Measurements from ENCODE around the gene PTPRZ1. TPM values are rescaled to one million over a fixed set of nuclear protein-coding genes. Genes with fewer than 3 reads are reported as not detected.

The PTPRZ1 gene
- total RNA-seq, 2 experiments from 2014 or later: not detected

GRCh38 chr7:121919986-121920385 lies 47.0 kb downstream of the PTPRZ1 start:
- ATAC-seq (no peak), DNase-seq (no peak)
- H3K4me3 Mint-ChIP-seq: no peak overlapping the region
- ChIA-PET POLR2A (no interaction called here), CTCF (no interaction called here)
- no peaks in the 10 kb centered on the region for H3K36me3 Mint-ChIP-seq (ENCODE audit: low read depth)
- no peaks in the 10 kb centered on the region for H3K27me3 Mint-ChIP-seq
- H3K4me1 Mint-ChIP-seq (ENCODE audit: low read depth): no peaks in the 10 kb centered on the region
- no peaks in the 10 kb centered on the region for H3K9me3 Mint-ChIP-seq
- TF ChIP-seq, protein P1, sequence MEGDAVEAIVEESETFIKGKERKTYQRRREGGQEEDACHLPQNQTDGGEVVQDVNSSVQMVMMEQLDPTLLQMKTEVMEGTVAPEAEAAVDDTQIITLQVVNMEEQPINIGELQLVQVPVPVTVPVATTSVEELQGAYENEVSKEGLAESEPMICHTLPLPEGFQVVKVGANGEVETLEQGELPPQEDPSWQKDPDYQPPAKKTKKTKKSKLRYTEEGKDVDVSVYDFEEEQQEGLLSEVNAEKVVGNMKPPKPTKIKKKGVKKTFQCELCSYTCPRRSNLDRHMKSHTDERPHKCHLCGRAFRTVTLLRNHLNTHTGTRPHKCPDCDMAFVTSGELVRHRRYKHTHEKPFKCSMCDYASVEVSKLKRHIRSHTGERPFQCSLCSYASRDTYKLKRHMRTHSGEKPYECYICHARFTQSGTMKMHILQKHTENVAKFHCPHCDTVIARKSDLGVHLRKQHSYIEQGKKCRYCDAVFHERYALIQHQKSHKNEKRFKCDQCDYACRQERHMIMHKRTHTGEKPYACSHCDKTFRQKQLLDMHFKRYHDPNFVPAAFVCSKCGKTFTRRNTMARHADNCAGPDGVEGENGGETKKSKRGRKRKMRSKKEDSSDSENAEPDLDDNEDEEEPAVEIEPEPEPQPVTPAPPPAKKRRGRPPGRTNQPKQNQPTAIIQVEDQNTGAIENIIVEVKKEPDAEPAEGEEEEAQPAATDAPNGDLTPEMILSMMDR (IDR thresholded peaks at IDR 0.05): no peak
- intact Hi-C loops (cut with micrococcal nuclease): no loop called here
- H3K27ac Mint-ChIP-seq: no peak overlapping the region

DNA sequence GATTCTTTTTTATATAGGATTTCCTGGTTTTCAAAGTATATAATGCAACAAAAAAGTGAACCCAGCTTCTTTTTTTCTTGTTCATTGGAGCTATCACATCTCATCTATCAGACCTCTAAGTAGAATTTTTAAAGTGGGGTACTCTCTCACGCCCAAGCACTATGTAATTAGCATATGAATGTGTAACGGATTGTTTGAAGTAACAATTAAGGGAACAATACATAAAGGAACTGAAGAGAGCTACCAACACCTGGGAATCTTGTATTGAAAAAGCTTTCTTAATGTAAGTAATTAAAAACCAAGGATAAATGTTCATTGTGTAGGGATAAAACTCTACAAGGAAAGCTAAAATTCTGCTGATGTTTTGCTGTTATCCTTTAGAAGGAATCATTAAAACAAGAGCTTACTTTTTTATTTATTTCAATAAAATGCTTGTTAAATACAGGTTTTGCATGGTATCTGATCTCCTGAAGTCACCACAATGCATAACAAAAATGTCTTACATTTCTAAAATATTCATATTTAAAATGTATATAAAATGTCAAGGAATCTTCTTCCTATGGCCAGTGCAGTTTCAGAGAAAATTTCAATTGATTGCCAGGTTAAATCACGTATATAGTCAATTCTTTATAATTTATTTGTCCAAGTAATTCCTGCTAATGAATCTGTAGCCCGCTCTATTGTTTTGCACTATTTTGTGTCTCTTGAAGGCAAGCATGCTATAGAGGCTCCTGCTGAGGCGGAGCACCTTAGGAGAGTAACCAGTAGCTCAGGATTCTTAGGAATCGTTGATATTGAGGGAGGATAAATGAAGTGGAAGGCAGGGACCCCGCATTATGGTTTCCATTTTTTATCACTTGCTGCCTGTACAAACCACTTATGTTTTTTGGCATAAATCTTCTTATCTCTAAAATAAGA lies 51.6 kb downstream of the PTPRZ1 start:
- Mint-ChIP-seq H3K27me3 (no peaks in the 10 kb centered on the region), H3K9me3 (no peaks in the 10 kb centered on the region), H3K4me3 (no peak overlapping the region), H3K36me3 (ENCODE audit: low read depth) (no peaks in the 10 kb centered on the region), H3K4me1 (ENCODE audit: low read depth) (no peaks in the 10 kb centered on the region), H3K27ac (no peak overlapping the region)
- ChIA-PET POLR2A (no interaction called here), CTCF (no interaction called here)
- DNase-seq: no peak
- intact Hi-C loops (cut with micrococcal nuclease): no loop called here
- TF ChIP-seq, protein P1 (IDR thresholded peaks at IDR 0.05): no peak
- ATAC-seq: no peak

DNA sequence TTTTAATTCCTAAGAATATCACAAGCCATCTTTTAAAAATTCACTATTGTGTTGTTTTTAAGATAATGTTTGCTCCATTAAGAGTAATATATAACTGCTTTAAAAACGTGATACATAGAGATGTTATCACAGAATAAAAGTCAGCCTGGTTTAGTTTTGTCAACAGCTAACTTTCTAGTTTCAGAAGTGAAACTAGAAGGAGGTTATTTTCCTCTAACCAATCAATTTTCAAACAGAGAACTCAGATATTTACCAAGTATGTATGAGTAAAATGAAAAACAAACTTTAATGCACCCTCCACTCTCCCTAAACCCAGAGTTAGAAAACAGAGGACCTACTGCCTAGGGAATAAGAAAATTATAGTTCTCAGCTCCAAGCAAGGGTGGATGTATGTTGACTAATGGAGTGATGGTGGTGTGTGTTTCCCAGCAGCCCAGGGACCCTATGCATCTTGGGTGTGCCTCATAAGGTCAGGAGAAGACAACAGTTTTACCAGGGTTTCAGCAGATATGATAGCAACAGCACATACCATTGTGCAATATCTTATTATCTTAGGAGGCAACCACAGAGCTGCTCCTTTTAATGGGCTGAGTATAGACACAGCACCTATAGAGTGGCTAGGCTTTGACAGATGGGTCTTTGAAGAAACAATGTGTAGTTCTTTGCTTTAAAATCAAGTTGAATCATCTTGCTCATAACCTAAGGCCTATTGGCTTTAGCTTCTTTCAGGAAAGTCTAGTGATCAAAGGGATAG lies 58.4 kb downstream of the PTPRZ1 start:
- no peak for ATAC-seq
- POLR2A ChIA-PET: no interaction called here
- Mint-ChIP-seq H3K9me3 (no peaks in the 10 kb centered on the region), H3K27ac (no peak overlapping the region), H3K27me3 (no peaks in the 10 kb centered on the region), H3K36me3 (ENCODE audit: low read depth) (no peaks in the 10 kb centered on the region), H3K4me3 (no peak overlapping the region), H3K4me1 (ENCODE audit: low read depth) (no peaks in the 10 kb centered on the region)
- intact Hi-C loops (cut with micrococcal nuclease): no loop called here
- TF ChIP-seq, protein P1 (IDR thresholded peaks at IDR 0.05): no peak
- DNase-seq: no peak
- CTCF ChIA-PET: no interaction called here

DNA sequence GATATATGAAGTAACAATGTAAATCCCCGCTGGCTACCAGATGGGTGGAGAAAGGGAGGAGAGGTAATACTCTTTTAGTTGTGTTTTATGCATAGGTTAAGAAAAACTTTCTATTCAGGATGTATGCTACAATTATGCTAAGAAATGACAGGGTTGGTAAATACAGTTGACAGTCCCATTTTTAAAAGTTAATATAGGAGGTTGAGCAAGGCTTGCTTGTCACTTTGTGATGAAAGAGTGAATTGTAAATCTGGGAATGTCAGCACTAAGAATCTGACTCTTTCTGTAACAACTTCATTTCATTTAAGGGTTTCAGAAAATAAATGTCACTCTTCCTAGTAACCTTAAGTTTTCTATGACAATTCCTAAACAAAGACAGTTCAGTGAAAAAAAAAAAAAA lies 59.8 kb downstream of the PTPRZ1 start:
- ChIA-PET CTCF (no interaction called here), POLR2A (no interaction called here)
- TF ChIP-seq, protein P1 (IDR thresholded peaks at IDR 0.05): no peak
- Mint-ChIP-seq H3K4me1 (ENCODE audit: low read depth) (no peaks in the 10 kb centered on the region), H3K27me3 (no peaks in the 10 kb centered on the region), H3K9me3 (no peaks in the 10 kb centered on the region), H3K27ac (no peak overlapping the region), H3K4me3 (no peak overlapping the region), H3K36me3 (ENCODE audit: low read depth) (no peaks in the 10 kb centered on the region)
- intact Hi-C loops (cut with micrococcal nuclease): no loop called here
- DNase-seq: no peak
- no peak for ATAC-seq

All from activated CD8-positive, alpha-beta T cell treated with anti-CD3 and anti-CD28 coated beads for 36 hours (primary cell).